ENCODE results near the gene ESPNL. TPM values are rescaled to one million over a fixed set of nuclear protein-coding genes. Genes with fewer than 3 reads are reported as not detected.

The ESPNL gene
- total RNA-seq, 2 experiments from 2014 or later = 0.11 to 0.27 TPM

DNA sequence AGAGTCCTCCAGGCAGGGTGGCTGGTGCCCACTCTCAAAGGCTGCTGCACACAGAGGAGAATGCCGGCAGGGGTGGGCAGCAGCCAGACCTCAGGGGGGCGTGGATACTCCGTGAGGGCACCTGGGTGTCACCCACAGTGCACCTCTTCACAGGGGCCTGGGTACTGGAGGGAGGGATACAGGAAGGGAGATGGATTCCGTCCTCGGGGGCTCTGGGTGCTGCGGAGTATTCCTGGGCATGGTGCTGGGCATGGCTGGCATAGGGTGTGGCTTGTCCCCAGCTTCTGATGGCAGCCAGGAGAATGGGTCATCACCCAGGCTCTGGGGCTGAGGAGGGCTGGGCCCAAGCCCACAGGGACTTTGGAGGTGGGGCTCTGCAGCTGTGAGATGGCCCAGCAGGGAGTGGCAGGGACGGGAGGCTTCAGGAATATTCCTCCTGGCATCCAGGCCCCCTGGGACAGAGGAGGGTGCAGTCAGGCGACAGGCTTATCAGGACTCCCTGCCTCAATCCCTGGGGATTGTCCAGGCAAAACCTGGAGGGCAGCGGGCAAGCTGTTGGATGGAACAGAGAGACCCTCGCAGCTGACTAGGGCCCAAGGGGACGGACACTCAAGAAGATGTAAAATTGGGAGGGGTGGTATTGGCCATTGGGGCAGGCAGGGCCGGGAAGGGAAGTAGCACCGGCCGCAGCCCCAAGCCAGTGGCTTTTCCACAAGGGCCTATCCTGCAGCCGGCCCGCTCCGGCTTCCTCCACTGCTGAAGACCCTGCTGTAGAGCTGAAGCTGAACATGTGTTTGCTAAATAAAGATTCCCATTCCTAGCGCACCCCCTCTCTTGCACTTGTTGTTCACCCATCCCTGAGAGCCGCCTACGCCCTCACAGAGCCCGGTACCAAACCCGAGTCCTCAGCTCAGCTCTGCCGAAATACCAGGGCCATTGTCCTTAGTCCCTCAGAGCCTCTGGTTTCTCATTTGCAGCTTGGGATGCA lies 32.6 kb downstream of the ESPNL start:
- no peaks in the 10 kb centered on the region for H3K4me1 Mint-ChIP-seq (ENCODE audit: low read depth)
- TF ChIP-seq, protein P1, sequence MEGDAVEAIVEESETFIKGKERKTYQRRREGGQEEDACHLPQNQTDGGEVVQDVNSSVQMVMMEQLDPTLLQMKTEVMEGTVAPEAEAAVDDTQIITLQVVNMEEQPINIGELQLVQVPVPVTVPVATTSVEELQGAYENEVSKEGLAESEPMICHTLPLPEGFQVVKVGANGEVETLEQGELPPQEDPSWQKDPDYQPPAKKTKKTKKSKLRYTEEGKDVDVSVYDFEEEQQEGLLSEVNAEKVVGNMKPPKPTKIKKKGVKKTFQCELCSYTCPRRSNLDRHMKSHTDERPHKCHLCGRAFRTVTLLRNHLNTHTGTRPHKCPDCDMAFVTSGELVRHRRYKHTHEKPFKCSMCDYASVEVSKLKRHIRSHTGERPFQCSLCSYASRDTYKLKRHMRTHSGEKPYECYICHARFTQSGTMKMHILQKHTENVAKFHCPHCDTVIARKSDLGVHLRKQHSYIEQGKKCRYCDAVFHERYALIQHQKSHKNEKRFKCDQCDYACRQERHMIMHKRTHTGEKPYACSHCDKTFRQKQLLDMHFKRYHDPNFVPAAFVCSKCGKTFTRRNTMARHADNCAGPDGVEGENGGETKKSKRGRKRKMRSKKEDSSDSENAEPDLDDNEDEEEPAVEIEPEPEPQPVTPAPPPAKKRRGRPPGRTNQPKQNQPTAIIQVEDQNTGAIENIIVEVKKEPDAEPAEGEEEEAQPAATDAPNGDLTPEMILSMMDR (IDR thresholded peaks at IDR 0.05) = no peak
- ChIA-PET POLR2A (interaction anchor here (0.6 to 0.7 kb wide), 2 partner anchors 26 to 943 kb away, joined by 3 to 4 read pairs; partner anchors contain the start of gene ERFE), CTCF (interaction anchor here (1.5 kb wide), 1 partner anchor 9 kb away, joined by 3 read pairs; no protein-coding TSS in a partner anchor)
- intact Hi-C loops (cut with micrococcal nuclease) = no loop called here
- H3K36me3 Mint-ChIP-seq (ENCODE audit: low read depth) = no peaks in the 10 kb centered on the region
- no peak overlapping the region for H3K4me3 Mint-ChIP-seq
- no peaks in the 10 kb centered on the region for H3K9me3 Mint-ChIP-seq
- ATAC-seq (no peak), DNase-seq (no peak)
- H3K27ac Mint-ChIP-seq = no peak overlapping the region
- H3K27me3 Mint-ChIP-seq = no peaks in the 10 kb centered on the region

DNA sequence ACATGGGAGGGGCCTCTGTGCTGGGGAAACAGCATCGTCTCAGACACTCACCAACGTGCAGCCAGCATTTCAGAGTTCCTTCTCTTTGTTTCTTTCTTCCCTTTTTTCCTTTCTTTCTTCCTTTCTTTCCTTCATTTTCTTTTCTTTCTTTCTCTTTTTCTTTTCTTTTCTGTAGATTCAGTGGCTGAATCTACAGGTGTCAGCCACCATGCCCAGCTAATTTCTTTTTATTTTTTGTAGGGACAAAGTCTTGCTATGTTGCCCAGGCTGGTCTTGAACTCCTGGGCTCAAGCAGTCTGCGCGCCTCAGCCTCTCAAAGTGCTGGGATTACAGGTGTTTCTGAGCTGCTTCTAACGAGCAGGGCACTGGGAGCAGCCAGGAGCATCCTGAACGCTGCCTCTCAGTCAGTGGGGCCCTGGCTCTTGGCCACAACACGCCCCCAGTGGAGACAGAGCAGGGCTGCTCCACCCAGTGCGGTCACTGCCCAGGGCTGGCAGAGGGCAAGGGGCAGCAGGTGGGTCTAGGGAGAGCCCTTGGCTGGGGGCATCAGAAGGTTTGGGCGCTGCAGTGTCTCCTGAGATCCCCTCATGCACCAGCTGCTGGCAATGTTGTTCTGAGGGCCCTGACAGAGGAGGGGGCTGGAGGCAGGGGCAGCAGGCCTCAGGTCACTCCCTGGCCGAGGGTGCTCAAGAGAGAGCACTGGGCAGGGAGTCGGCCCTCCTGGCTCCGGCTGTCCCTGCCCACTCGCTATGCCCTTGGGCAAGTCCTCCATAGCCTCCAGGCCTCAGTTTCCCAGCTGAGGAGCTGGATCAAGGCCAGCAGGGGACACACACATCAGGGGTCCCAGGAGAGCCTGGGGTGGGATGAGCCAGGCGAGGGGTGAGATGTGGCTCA lies 33.6 kb downstream of the ESPNL start:
- Mint-ChIP-seq H3K9me3 (no peaks in the 10 kb centered on the region), H3K27ac (no peak overlapping the region), H3K36me3 (ENCODE audit: low read depth) (no peaks in the 10 kb centered on the region), H3K4me1 (ENCODE audit: low read depth) (no peaks in the 10 kb centered on the region), H3K27me3 (no peaks in the 10 kb centered on the region), H3K4me3 (no peak overlapping the region)
- TF ChIP-seq, protein P1 (IDR thresholded peaks at IDR 0.05) = no peak
- ChIA-PET CTCF (interaction anchor here (1.5 kb wide), 1 partner anchor 8 kb away, joined by 3 read pairs; no protein-coding TSS in a partner anchor), POLR2A (interaction anchor here (0.7 kb wide), 1 partner anchor 25 kb away, joined by 4 read pairs; the partner anchor contains the start of gene ERFE)
- DNase-seq (no peak), ATAC-seq (no peak)
- intact Hi-C loops (cut with micrococcal nuclease) = no loop called here

DNA sequence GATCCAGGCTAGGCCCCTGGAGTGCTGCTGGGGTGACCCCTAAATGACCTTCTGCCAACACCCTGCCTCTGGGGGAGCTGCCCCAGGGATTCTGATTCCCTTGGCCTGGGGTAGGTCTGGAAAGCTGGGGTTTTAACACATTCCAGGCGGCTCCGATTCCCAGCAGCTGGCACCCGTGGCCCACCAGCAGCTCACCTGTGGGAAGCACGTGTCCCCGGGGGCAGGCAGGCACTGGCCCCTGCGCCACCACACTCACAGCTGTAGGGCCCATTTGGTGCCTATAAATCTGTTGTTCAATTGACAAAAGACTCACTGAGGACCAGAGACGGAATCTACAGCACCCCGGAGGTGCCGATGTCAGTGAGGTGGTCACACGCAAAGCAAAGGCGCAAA lies 34.2 kb downstream of the ESPNL start:
- no peaks in the 10 kb centered on the region for H3K36me3 Mint-ChIP-seq (ENCODE audit: low read depth)
- H3K27me3 Mint-ChIP-seq = no peaks in the 10 kb centered on the region
- no peak overlapping the region for H3K4me3 Mint-ChIP-seq
- TF ChIP-seq, protein P1 (IDR thresholded peaks at IDR 0.05) = no peak
- no peaks in the 10 kb centered on the region for H3K9me3 Mint-ChIP-seq
- no peak overlapping the region for H3K27ac Mint-ChIP-seq
- no peaks in the 10 kb centered on the region for H3K4me1 Mint-ChIP-seq (ENCODE audit: low read depth)
- intact Hi-C loops (cut with micrococcal nuclease) = no loop called here
- DNase-seq (no peak), ATAC-seq (no peak)
- ChIA-PET POLR2A (no interaction called here), CTCF (interaction anchor here (1.0 kb wide), 1 partner anchor 14 kb away, joined by 4 read pairs; no protein-coding TSS in a partner anchor)

DNA sequence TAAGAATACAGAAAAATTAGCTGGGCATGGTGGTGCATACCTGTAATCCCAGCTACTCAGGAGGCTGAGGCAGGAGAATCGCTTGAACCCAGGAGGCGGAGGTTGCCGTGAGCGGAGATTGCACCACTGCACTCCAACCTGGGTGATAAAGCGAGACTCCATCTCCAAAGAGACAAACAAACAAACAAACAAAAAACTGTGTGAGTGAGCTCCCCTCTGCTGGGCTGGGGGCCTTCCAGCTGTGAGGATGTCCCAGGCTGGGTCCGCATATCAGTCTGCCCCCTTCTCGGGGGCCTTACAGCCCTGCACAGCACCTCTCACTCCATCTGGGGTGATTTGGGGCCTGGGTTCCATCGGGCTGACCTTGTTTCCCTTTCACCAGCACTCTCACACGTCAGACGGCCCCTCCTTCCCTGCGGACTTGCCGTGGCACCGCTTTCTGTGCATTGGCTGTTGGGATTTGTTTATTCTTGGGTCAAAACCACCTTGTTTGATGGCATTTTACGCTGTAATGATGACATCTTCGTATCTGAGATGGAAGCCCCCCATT lies 35.5 kb downstream of the ESPNL start:
- Mint-ChIP-seq H3K4me1 (ENCODE audit: low read depth) (no peaks in the 10 kb centered on the region), H3K4me3 (no peak overlapping the region), H3K9me3 (no peaks in the 10 kb centered on the region), H3K27me3 (no peaks in the 10 kb centered on the region), H3K27ac (no peak overlapping the region), H3K36me3 (ENCODE audit: low read depth) (no peaks in the 10 kb centered on the region)
- ATAC-seq (no peak), DNase-seq (no peak)
- intact Hi-C loops (cut with micrococcal nuclease) = no loop called here
- ChIA-PET CTCF (no interaction called here), POLR2A (interaction anchor here (0.8 kb wide), 1 partner anchor 208 kb away, joined by 3 read pairs; no protein-coding TSS in a partner anchor)
- TF ChIP-seq, protein P1 (IDR thresholded peaks at IDR 0.05) = no peak
